GM12801 (cell line): ENCODE measurements around the gene PRR16.

ENCODE experiments used
- CTCF ChIP-seq: IDR thresholded peaks from one replicate; pipeline ENCODE4 v1.5.1; 2011; ENCODE audit warnings: control low read depth; ENCODE audit not compliant: insufficient read length; ENCODE audit errors: extremely low read depth

PRR16 gene

GRCh38 chr5:120499876-120500563 is 35.9 kb downstream of the PRR16 start:
- TF ChIP-seq CTCF: no peak

- no peak for TF ChIP-seq CTCF
Observed at GRCh38 chr5:120502531-120502930, 38.4 kb downstream of the PRR16 start.

GRCh38 chr5:120503341-120503740 is 39.2 kb downstream of the PRR16 start:
- no peak for TF ChIP-seq CTCF

GRCh38 chr5:120504057-120504456 is 40.0 kb downstream of the PRR16 start:
- no peak for TF ChIP-seq CTCF

GRCh38 chr5:120507197-120507596 is 43.1 kb downstream of the PRR16 start:
- no peak for TF ChIP-seq CTCF

- TF ChIP-seq CTCF: no peak
Observed at GRCh38 chr5:120507800-120508463, 43.8 kb downstream of the PRR16 start.

- no peak for TF ChIP-seq CTCF
Observed at GRCh38 chr5:120509053-120509452, 45.0 kb downstream of the PRR16 start.
